ENCODE data around the gene BTBD2. TPM values are rescaled to one million over a fixed set of nuclear protein-coding genes. Genes with fewer than 3 reads are reported as not detected.
"Not testable (repeated sequence)": the region's sequence is repeated elsewhere in the genome, so short reads cannot be mapped to it uniquely, and the experiment has no call there.

Gene BTBD2
- total RNA-seq, 1 donor from 2014 or later, result 44.4 TPM

GRCh38 chr19:2040647-2041432 lies 25.3 kb upstream of the BTBD2 start:
- no peak for DNase-seq (ENCODE audit: low read depth)

GRCh38 chr19:2039959-2040646 lies 24.6 kb upstream of the BTBD2 start:
- DNase-seq (ENCODE audit: low read depth), result no peak

DNA sequence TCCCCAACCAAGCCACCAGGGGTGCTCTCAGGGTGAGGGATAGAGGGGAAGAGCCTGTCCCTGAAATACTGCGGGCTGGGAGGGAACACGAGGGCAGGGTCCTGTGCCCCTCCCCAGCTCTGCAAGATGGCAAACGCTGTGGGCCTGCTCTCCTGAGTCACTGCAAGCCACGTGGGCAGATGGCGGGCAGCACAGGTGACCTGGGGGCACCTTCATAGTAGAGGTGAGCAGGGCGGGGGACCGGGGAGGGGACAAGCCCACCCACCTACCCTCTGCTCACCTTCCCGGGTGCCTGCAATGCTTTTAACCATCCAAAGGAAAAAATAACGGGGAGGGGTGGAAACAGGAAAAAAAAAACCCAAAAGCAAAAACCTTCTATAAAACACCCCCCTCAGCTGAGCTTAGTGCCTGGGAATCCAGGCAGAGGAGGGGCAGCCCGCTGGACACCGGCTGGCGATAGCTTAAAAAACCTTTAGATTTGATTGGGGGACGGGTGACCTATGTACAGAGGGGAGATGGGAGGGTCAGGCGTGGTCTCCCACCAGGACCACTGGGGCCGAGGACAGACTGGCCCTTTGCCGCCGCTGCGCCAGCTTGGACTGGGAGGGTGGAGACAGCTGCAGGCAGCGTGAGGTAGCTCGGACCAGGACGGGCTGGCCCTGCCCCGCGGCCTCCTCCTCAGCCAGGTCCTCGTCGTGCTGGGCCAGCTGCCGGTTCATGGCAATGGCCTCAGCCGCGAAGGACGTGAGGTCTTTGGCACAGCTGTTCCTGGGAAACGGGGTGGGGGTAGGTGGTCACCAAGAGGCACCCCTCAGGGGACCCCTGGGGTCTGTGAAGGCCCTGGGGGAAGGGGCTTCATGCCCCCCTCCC lies 23.8 kb upstream of the BTBD2 start:
- no peak for DNase-seq (ENCODE audit: low read depth)

DNA sequence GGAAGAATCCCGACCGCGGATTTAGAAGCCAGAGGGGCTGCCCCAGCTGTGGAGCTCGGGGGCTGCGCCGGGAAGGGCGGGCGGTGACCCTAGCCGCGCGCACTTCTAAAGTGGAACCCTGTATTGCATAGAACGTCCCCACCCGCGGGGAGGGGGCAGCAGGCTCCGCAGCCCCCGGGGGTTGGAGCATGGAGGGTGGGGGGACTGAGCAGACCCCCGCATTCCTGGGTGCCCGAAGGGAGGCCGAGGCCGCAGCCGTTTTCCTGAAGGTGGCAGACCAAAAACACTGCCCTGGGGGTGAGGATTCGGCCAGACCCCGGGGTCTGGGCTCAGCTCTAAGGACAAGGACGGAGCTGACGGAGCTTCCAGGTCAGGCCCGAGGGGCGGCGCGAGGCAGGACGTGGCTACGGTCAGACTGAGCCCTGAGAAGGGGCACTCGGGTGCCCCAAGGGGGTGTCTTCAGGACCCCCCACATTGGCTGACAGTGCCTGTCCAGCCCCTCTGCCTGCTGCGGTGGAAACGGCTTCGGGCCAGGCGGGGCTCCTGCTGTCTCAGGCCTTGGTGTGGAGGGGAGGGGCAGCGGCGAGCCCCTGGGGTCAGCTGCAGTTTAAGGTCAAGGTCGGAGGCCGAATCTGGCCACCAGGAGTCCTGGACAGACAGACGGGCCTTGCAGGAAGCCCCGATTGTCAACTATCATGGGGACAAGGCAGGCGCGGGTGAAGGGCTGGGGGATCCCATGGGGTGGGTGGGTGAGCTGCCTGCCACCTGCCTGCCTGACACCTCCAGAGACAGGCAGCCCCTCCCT lies 23.0 kb upstream of the BTBD2 start:
- no peak for DNase-seq (ENCODE audit: low read depth)

DNA sequence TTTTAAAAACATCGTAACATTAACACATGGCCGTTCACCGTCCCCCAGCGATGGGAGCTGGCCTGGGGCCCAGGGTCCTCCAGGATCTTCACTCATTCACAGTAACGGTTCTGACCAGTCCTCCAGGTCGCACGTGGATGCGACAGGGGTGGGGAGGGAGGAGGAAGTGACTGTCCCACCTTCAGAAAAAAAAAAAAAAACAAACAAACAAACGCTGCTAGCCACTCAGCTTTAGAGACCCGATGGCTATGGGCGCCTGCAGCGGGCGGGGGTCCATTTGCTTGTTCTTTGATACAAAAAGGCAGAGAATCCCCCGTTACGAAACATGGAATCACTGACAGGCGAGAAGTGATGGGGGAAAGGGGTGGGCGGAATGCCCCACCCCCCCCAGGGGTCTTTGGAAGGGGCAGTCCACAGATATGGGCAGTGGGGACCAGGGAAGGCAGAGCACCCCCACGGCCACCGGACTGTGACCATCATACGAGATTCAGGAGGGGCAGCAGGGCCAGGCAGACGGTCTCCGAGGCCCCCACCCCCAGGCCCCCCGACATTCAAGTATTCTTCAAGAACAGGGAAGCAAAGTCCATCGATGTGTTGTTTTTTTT lies 22.2 kb upstream of the BTBD2 start:
- DNase-seq (ENCODE audit: low read depth), result no peak

GRCh38 chr19:2036424-2036823 lies 20.9 kb upstream of the BTBD2 start:
- no peak for DNase-seq (ENCODE audit: low read depth)

DNA sequence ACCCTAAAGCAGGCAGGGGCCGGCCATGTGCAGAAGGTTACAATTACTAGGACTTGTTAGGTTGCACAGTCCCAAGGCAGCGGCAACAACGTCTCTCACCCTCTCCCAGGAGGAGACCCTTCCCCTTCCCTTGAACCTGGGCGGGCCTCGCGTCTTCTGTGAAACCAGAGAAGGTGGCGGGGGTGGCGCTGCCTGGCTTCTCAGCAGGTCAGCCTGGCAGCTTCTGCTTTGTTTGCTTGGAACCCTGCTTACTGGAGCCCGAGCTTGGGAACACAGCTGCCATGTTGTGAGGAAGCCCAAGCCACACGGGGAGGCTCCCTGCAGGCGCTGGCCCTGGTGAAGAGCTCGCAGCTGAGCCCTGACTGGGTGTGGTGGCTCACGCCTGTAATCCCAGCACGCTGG lies 20.1 kb upstream of the BTBD2 start:
- no peak for DNase-seq (ENCODE audit: low read depth)

DNA sequence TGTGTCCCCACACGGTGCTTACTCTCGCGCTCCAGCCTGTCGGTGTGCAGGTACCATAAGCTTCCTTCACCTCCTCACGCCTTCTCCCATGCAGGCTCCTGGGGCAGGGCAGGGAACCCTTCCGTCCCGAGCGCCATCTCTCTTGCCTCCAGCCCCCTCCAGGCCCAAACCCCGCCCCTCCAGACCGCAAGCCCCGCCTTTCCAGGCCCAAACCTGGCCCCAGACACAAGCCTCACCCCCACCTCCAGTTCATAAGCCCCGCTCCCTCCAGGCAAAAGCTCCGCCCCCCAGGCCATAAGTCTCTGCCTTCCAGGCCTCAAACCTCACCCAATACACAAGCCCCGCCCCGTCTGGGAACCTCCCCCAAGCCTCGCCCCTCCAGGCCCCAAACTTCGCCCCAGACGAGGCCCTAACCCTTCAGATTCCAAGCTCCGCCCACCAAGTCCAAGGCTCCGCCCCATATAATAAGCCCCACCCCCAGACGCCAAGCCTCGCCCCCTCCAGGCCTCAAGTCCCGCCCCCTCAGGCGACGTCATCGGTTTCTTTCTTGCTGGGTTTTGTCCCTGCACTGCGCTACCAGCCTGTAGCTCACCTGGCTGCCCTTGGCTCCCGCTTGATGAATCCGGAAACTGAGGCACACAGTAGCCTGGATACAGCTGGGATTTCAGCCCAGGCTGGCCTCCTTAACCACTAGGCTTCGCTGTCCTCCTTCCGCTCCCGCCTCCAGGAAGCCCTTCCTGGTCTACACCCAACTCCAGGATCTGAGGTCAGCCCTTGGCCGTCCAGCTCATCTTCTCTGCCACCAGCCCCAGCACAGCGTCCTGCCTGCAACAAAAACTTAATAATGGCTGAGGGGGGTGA lies 19.4 kb upstream of the BTBD2 start:
- no peak for DNase-seq (ENCODE audit: low read depth)

DNA sequence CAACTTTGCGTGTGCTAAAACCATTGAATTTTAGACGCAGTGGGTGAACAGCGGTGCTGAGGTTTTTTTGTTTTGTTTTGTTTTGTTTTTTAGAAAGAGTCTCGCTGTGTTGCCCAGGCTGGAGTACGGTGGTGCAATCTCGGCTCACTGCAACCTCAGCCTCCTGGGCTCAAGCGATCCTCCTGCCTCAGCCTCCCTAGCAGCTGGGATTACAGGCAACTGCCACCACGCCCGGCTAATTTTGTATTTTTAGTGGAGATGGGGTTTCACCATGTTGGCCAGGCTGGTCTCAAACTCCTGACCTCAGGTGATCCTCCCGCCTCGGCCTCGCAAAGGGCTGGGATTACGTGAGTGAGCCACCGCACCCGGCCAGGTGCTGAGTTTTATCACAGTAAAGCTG lies 18.7 kb upstream of the BTBD2 start:
- not testable (repeated sequence) for DNase-seq (ENCODE audit: low read depth)

DNA sequence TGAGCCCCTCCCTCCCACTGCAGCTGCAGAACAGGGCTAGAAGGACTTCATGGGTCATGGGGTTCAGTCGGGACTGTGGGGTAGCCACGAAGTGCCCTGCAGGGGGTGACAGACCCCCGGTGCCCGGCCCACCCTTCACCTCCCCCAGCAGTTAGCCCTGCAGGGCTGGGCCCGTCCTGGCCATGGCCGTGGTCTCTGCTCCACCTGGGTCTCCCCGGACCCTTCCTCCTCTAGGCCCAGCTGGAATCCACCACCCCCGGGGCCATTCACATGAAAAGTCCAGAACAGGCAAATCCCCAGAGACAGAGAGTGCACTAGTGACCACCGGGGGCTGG lies 18.3 kb upstream of the BTBD2 start:
- no peak for DNase-seq (ENCODE audit: low read depth)

DNA sequence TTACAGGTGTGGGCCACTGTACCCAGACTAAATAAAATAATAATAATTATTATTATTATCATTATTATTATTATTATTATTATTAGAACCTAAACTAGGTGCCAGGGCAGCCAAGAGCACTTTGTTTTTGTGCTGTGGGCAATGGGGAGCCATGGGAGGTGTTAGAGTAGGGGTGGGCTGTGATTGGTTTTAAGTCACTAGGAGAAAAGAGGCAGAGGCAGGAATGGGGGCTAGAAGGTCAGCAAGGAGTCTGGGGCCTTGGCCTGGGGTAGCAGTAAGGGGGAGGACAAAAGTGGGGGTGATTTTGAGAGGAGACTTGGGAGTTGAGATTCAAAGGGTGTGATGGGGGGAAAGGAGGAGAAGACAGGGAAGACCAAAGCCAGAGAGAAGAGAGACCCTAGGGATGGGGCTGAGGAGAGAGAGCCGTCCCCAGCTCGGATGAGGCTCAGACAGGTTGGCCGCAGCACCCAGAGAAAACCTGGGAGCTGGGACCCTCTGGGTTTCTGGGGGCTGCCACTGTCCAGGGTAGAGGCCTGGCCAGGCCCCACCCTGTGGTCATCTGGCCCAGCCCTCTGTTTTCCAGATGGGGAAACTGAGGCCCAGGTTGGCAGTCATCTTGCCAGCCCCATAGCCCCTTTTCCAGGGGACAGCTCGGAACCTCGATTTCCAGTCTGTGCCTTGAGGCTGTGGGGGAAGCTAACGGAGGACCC lies 17.8 kb upstream of the BTBD2 start:
- DNase-seq (ENCODE audit: low read depth), result no peak

- peak; percentile 96 for DNase-seq (ENCODE audit: low read depth)
Measured at GRCh38 chr19:2032296-2032941, 16.9 kb upstream of the BTBD2 start.

DNA sequence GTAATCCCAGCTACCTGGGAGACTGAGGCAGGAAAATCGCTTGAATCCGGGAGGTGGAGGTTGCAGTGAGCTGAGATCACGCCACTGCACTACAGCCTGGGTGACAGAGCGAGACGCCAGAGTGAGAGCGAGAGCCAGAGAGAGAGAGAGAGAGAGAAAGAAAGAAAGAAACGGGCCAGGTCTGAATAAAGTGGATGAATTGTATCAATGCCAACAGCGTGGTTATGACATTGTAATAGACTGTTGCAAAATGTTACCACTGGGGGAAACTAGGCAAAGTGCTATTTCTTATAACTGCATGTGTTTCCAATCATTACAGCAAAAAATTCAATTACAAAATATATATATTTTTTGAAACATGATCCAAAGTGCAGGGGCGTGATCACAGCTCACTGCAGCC lies 11.8 kb upstream of the BTBD2 start:
- DNase-seq (ENCODE audit: low read depth), result no peak

DNA sequence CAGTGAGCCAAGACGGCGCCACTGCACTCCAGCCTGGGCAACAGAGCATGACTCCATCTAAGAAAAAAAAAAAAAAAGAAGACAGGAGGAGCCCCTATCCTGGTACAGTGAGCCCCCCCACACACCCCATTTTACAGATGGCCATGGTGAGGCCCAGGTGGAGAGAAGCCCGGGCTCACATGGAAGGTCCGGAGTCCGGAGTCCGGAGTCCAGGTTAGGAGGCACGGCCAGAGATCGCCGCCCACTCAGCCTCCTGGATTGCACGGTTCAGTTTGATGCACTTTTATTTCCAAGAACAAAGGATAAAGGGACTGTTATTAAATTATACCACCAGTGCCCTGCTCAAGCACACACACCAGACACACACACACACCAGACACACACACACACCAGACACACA lies 11.3 kb upstream of the BTBD2 start:
- DNase-seq (ENCODE audit: low read depth), result no peak

DNA sequence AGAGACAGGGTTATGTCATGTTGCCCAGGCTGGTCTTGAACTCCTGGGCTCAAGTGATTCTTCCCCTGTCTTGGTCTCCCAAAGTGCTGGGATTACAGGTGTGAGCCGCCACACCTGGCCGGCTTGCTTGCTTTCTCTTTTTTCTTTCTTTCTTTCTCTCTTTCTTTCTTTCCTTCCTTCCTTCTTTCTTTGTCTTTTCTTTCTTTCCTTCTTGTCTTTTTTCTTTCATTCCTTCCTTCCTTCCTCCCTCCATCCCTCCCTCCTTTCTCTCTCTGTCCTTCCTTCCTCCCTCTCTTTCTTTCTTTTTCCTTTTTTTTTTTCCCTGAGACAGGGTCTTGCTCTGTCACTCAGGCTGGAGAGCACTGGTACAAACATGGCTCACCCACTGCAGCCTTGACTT lies 6.8 kb upstream of the BTBD2 start:
- DNase-seq (ENCODE audit: low read depth), result no peak

DNA sequence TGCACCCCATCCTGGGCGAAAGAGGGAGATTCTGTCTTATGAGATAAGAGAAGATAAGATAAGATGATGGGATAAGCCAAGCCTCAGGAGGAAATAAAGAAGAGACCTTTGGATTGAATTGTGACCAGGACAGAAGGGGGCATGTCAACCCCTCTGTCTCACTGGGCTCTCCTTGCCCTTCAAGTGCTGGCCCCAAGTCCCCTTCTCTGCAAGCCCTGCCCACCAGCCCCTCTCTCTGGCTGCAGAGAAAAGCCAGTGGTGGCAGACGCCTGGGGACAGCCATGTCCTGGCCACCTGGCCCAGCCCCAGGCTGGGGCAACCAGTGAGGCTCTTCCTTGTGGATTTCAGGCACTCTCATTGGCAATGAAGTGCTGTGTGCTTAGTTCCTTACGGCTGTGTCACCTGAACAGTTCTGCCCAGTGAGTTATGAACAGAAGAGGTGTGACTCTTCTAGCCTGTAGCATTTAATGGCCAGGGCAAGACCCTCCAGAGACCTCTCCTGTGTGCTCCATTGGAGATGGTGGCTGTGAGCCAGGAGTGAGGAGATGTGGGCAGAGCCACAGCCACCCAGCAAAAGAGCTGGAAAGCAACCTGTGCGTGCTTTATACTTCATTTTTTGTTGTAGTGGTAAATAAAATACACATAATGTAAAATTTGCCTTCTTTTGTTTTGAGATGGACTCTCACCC lies 6.1 kb upstream of the BTBD2 start:
- no peak for DNase-seq (ENCODE audit: low read depth)

DNA sequence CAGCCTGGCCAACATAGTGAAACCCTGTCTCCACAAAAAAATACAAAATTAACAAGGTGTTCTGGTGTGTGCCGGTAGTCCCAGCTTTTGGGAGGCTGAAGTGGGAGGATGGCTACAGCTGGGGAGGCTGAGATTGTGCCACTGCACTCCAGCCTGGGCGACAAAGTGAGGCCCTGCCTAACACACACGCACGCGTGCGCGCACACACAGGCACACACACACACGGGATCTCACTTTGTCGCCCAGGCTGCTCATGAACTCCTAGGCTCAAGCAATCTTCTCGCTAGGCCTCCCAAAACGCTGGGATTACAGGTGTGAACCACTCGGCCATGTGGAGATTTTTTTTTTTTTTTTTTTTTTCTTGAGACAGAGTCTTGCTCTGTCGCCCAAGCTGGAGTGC lies 3.2 kb upstream of the BTBD2 start:
- DNase-seq (ENCODE audit: low read depth), result no peak
